IPS-11a (cell line): ENCODE measurements around the gene FAM204A.

ENCODE experiments used
- H3K4me3 ChIP-seq: one replicate; pipeline ENCODE4 v1.5.1; 2013; ENCODE audit warnings: low read depth, low read length, control low read depth

Gene FAM204A

DNA sequence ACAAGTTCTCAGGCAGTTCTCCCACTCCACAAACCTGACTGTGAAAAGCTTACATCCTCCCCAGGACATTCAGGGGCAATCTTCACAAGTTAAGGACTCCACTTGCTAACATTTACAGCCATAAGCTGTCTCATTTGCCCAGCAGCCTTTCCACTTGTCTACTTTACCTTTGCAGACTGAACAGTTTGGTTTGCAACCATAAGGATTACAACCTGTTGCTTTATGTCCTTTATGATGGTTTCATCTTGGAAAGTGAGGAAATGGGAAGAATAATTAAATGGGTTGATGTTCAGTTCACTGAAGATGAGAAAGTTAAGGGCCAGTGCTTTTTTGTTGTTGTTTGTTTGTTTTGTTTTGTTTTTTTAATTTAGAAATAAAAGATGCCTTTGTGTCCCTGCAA lies 92.4 kb downstream of the FAM204A start:
- H3K4me3 ChIP-seq: no peak overlapping the region
